ENCODE results near the gene MUS81.
"Not testable (repeated sequence)": the region's sequence is repeated elsewhere in the genome, so short reads cannot be mapped to it uniquely, and the experiment has no call there.

MUS81 gene

DNA sequence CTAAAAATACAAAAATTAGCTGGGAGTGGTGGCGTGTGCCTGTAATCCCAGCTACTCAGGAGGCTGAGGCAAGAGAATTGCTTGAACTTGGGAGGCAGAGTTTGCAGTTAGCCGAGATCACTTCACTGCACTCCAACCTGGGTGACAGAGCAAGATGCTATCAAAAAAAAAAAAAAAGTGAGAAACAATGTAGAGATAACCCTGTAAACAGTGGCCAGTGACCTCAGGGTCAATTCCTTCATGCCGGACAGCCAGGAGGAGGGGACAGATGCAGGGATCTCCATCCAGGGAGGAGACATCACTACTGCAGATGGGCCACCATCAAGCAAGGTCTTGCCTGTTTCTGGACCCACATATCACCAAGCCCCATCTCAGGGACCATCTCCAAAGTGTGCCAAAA, 12.5 kb upstream of the MUS81 start:
- ChIA-PET POLR2A (ENCODE audit: low non-redundant PET) (no interaction called here), CTCF (interaction anchor here (0.8 to 1.3 kb wide), 2 partner anchors 23 to 68 kb away, joined by 3 to 6 read pairs; no protein-coding TSS in a partner anchor)
- DNase-seq (ENCODE audit: low spot score) = no peak
- no peak overlapping the region; the same call in 1 of the 2 replicates for H3K27ac ChIP-seq
- TF ChIP-seq CTCF (conservative IDR thresholded peaks at IDR 0.05; ENCODE audit: low read depth) = no peak

DNA sequence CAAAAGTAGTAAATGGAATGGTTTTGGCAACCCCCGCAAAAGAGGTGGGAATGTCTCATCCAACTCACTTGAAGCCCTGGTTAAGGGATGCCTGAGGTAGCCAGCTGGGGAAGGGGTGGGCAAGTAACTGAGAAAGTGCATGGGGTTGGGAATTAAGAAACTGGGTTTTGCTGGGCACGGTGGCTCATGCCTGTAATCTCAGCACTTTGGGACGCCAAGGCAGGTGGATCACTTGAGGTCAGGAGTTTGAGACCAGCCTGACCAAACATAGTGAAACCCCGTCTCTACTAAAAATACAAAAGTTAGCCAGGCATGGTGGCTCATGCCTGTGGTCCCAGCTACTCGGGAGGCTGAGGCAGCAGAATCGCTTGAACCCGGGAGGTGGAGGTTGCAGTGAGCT, 11.5 kb upstream of the MUS81 start:
- POLR2A ChIA-PET (ENCODE audit: low non-redundant PET); H3K27ac ChIP-seq; CTCF ChIA-PET; DNase-seq (ENCODE audit: low spot score): not testable (repeated sequence)

DNA sequence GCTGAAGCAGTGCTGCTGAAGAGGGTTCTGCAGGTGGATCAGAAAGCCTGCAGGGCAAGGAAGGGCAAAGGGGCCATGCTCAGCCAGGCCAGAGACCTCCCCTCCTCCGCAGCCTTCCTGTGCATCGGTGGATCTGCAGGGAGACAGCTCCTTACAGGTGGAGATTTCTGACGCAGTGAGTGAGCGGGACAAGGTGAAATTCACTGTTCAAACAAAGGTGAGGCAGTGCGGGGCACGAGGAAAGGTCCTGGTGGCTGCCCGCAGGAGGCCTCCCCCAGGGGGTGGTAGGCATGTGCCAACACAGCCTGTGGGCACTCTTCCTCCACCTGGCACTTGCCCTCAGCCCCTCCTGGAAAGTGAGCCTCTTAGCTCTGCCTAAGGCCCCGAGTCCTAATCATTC, 10.9 kb upstream of the MUS81 start:
- no peak for TF ChIP-seq CTCF (conservative IDR thresholded peaks at IDR 0.05; ENCODE audit: low read depth)
- no peak for DNase-seq (ENCODE audit: low spot score)
- POLR2A ChIA-PET (ENCODE audit: low non-redundant PET) = no interaction called here
- CTCF ChIA-PET = interaction anchor here (0.6 to 1.1 kb wide), 2 partner anchors 49 to 62 kb away, joined by 3 to 5 read pairs; no protein-coding TSS in a partner anchor
- H3K27ac ChIP-seq = no peak overlapping the region

- ChIA-PET CTCF (interaction anchor here (0.6 to 1.1 kb wide), 2 partner anchors 49 to 62 kb away, joined by 3 to 5 read pairs; no protein-coding TSS in a partner anchor), POLR2A (ENCODE audit: low non-redundant PET) (no interaction called here)
- TF ChIP-seq CTCF (conservative IDR thresholded peaks at IDR 0.05; ENCODE audit: low read depth) = no peak
Observed at GRCh38 chr11:65849771-65850216, 10.4 kb upstream of the MUS81 start.

DNA sequence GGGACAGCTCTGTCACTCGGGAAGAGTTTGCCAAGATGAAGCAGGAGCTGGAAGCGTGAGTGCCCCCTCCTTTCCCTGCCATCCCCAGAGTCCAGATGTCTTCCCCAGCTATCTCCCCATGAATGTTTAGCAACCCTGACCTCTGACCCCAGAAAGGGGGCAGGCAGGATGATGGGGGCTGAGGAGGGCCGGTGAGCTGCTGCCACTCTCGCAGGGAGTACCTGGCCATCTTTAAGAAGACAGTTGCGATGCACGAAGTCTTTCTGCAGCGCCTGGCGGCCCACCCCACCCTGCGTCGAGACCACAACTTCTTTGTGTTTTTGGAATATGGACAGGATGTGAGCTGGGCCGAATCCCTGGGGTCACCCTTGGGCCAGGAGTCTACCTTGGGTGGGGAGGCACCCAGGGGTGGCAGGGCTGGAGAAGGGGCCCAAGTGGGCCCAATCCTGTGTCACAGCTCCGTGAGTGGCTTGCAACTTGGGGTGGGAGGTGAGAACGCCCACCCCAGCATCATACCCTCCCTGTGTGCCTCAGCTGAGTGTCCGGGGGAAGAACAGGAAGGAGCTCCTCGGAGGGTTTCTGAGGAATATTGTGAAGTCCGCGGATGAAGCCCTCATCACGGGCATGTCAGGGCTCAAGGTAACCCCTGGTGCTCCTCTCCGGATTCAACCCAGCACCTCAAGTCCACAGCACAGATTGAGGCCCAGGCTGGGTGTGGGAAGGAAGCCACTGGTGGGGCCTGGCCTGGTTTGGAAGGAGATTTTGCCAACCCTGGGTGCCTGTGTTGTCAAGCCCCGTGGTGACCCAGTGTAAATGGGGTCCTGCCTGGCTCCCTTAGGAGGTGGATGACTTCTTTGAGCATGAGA, 9.8 kb upstream of the MUS81 start:
- ChIA-PET CTCF (interaction anchor here (0.6 to 1.1 kb wide), 6 partner anchors 34 to 433 kb away, joined by 3 to 6 read pairs (median 3); no protein-coding TSS in a partner anchor), POLR2A (ENCODE audit: low non-redundant PET) (interaction anchor here (0.6 kb wide), 1 partner anchor 17 kb away, joined by 3 read pairs; the partner anchor contains the start of gene SNX32)
- DNase-seq (ENCODE audit: low spot score) = no peak
- TF ChIP-seq CTCF (conservative IDR thresholded peaks at IDR 0.05; ENCODE audit: low read depth) = no peak
- 0 out of 2 replicates have a peak overlapping the region, but pooled peaks have one; percentile 8 for H3K27ac ChIP-seq

More at GRCh38 chr11:65849771-65850216, 10.4 kb upstream of the MUS81 start:
- H3K27ac ChIP-seq = no peak overlapping the region
- no peak for DNase-seq (ENCODE audit: low spot score)

GRCh38 chr11:65851083-65851579, 9.1 kb upstream of the MUS81 start:
- DNase-seq (ENCODE audit: low spot score) = no peak

More at GRCh38 chr11:65851083-65851579, 9.1 kb upstream of the MUS81 start:
- H3K27ac ChIP-seq = 0 out of 2 replicates have a peak overlapping the region, but pooled peaks have one; percentile 8
- ChIA-PET POLR2A (ENCODE audit: low non-redundant PET) (interaction anchor here (0.6 kb wide), 2 partner anchors 37 to 197 kb away, joined by 3 to 6 read pairs; partner anchors contain the start of gene FIBP), CTCF (interaction anchor here (0.6 to 1.2 kb wide), 8 partner anchors 9 to 432 kb away, joined by 3 to 12 read pairs (median 3); partner anchors contain the start of gene MUS81)
- no peak for TF ChIP-seq CTCF (conservative IDR thresholded peaks at IDR 0.05; ENCODE audit: low read depth)

Data from RWPE1 (cell line).